Measurements from ENCODE around the gene KISS1.

The KISS1 gene

GRCh38 chr1:204191456-204191855, 4.8 kb downstream of the KISS1 start:
- H3K36me3 ChIP-seq (ENCODE audit: control insufficient read depth in 2 of 2, insufficient read depth in 2 of 2, low read length in 2 of 2), result no peaks in the 10 kb centered on the region
- H3K27me3 ChIP-seq (ENCODE audit: control insufficient read depth in 1 of 2, insufficient read depth in 2 of 2, low read length in 2 of 2), result peaks cover 32 to 46% of the 10 kb centered on the region in 2 donors
- no peak overlapping the region for H3K27ac ChIP-seq (ENCODE audit: low read length)

GRCh38 chr1:204190212-204191211, 5.8 kb downstream of the KISS1 start:
- H3K9me3 ChIP-seq (ENCODE audit: control insufficient read depth in 2 of 2, low read length in 2 of 2), result no peaks in the 10 kb centered on the region
- H3K27ac ChIP-seq (ENCODE audit: low read length), result no peak overlapping the region
- H3K27me3 ChIP-seq (ENCODE audit: control insufficient read depth in 1 of 2, insufficient read depth in 2 of 2, low read length in 2 of 2), result peaks cover 30 to 41% of the 10 kb centered on the region in 2 donors
- H3K9ac ChIP-seq (ENCODE audit: low read length in 2 of 2), result no peak overlapping the region
- no peaks in the 10 kb centered on the region for H3K36me3 ChIP-seq (ENCODE audit: control insufficient read depth in 2 of 2, insufficient read depth in 2 of 2, low read length in 2 of 2)
- no peak overlapping the region for H3K4me3 ChIP-seq (ENCODE audit: low read length in 2 of 2)
- H3K4me1 ChIP-seq (ENCODE audit: control insufficient read depth, insufficient read depth, low read length), result no peaks in the 10 kb centered on the region

More at GRCh38 chr1:204191456-204191855, 4.8 kb downstream of the KISS1 start:
- Histone ChIP-seq H3K9me3 (ENCODE audit: control insufficient read depth in 2 of 2, low read length in 2 of 2) (no peaks in the 10 kb centered on the region), H3K9ac (ENCODE audit: low read length in 2 of 2) (no peak overlapping the region), H3K4me1 (ENCODE audit: control insufficient read depth, insufficient read depth, low read length) (no peaks in the 10 kb centered on the region), H3K4me3 (ENCODE audit: low read length in 2 of 2) (no peak overlapping the region)

DNA sequence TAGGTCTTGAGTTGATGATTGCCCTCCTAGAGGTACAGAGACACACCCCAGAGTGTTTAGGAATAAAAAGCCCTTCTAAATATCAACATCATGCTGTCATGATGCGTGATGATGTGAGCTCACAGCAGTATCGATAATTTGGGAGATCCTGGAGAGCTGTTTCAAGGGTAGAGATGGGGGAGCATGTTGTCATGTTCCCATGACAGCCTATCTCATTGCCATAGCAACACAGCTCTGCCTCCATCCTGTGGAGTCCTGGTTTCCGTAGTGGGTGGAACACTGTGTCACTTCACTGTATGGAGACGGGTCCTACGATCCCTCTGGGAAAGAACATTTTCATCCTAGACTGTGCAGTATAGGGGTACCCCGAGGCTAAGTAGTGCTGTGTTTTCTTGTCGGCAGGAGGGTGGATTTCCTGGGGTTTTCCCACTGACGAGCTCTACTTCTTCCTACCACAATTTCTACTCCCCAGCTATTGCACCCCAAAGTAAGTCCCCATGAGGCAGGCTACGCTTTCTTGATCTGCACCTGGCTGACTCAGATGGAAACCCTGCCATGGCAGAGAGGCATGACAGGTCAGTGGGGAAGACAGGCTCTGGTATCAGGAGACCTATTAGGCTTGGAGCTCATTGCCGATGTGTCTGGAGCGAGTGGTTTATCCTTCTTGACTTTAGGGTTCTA, 7.2 kb downstream of the KISS1 start:
- H3K9ac ChIP-seq (ENCODE audit: low read length in 2 of 2), result no peak overlapping the region
- peaks cover 30 to 37% of the 10 kb centered on the region in 2 donors for H3K27me3 ChIP-seq (ENCODE audit: control insufficient read depth in 1 of 2, insufficient read depth in 2 of 2, low read length in 2 of 2)
- H3K4me1 ChIP-seq (ENCODE audit: control insufficient read depth, insufficient read depth, low read length), result no peaks in the 10 kb centered on the region
- no peak overlapping the region for H3K27ac ChIP-seq (ENCODE audit: low read length)
- no peaks in the 10 kb centered on the region for H3K36me3 ChIP-seq (ENCODE audit: control insufficient read depth in 2 of 2, insufficient read depth in 2 of 2, low read length in 2 of 2)
- no peaks in the 10 kb centered on the region for H3K9me3 ChIP-seq (ENCODE audit: control insufficient read depth in 2 of 2, low read length in 2 of 2)
- no peak overlapping the region for H3K4me3 ChIP-seq (ENCODE audit: low read length in 2 of 2)

- H3K4me1 ChIP-seq (ENCODE audit: control insufficient read depth, insufficient read depth, low read length), result no peaks in the 10 kb centered on the region
- no peak overlapping the region for H3K9ac ChIP-seq (ENCODE audit: low read length in 2 of 2)
- peaks cover 22 to 29% of the 10 kb centered on the region in 2 donors for H3K27me3 ChIP-seq (ENCODE audit: control insufficient read depth in 1 of 2, insufficient read depth in 2 of 2, low read length in 2 of 2)
- no peak overlapping the region for H3K27ac ChIP-seq (ENCODE audit: low read length)
- no peaks in the 10 kb centered on the region for H3K9me3 ChIP-seq (ENCODE audit: control insufficient read depth in 2 of 2, low read length in 2 of 2)
- H3K4me3 ChIP-seq (ENCODE audit: low read length in 2 of 2), result no peak overlapping the region
- H3K36me3 ChIP-seq (ENCODE audit: control insufficient read depth in 2 of 2, insufficient read depth in 2 of 2, low read length in 2 of 2), result no peaks in the 10 kb centered on the region
Measured at GRCh38 chr1:204186597-204186996, 9.7 kb downstream of the KISS1 start.

- Histone ChIP-seq H3K9me3 (ENCODE audit: control insufficient read depth in 2 of 2, low read length in 2 of 2) (no peaks in the 10 kb centered on the region), H3K9ac (ENCODE audit: low read length in 2 of 2) (no peak overlapping the region), H3K27me3 (ENCODE audit: control insufficient read depth in 1 of 2, insufficient read depth in 2 of 2, low read length in 2 of 2) (peaks cover 3 to 13% of the 10 kb centered on the region in 2 donors), H3K27ac (ENCODE audit: low read length) (no peak overlapping the region), H3K4me3 (ENCODE audit: low read length in 2 of 2) (no peak overlapping the region), H3K4me1 (ENCODE audit: control insufficient read depth, insufficient read depth, low read length) (no peaks in the 10 kb centered on the region), H3K36me3 (ENCODE audit: control insufficient read depth in 2 of 2, insufficient read depth in 2 of 2, low read length in 2 of 2) (no peaks in the 10 kb centered on the region)
Measured at GRCh38 chr1:204181116-204181515, 15.2 kb downstream of the KISS1 start.

GRCh38 chr1:204180133-204180532, 16.2 kb downstream of the KISS1 start:
- Histone ChIP-seq H3K27me3 (ENCODE audit: control insufficient read depth in 1 of 2, insufficient read depth in 2 of 2, low read length in 2 of 2) (peaks cover 0 to 14% of the 10 kb centered on the region in 2 donors), H3K27ac (ENCODE audit: low read length) (no peak overlapping the region), H3K9ac (ENCODE audit: low read length in 2 of 2) (no peak overlapping the region), H3K4me3 (ENCODE audit: low read length in 2 of 2) (no peak overlapping the region), H3K4me1 (ENCODE audit: control insufficient read depth, insufficient read depth, low read length) (no peaks in the 10 kb centered on the region), H3K36me3 (ENCODE audit: control insufficient read depth in 2 of 2, insufficient read depth in 2 of 2, low read length in 2 of 2) (no peaks in the 10 kb centered on the region), H3K9me3 (ENCODE audit: control insufficient read depth in 2 of 2, low read length in 2 of 2) (no peaks in the 10 kb centered on the region)

GRCh38 chr1:204178487-204179281, 17.6 kb downstream of the KISS1 start:
- Histone ChIP-seq H3K27ac (ENCODE audit: low read length) (no peak overlapping the region), H3K9me3 (ENCODE audit: control insufficient read depth in 2 of 2, low read length in 2 of 2) (no peaks in the 10 kb centered on the region), H3K27me3 (ENCODE audit: control insufficient read depth in 1 of 2, insufficient read depth in 2 of 2, low read length in 2 of 2) (peaks cover 0 to 16% of the 10 kb centered on the region in 2 donors), H3K36me3 (ENCODE audit: control insufficient read depth in 2 of 2, insufficient read depth in 2 of 2, low read length in 2 of 2) (no peaks in the 10 kb centered on the region), H3K4me3 (ENCODE audit: low read length in 2 of 2) (no peak overlapping the region), H3K9ac (ENCODE audit: low read length in 2 of 2) (no peak overlapping the region), H3K4me1 (ENCODE audit: control insufficient read depth, insufficient read depth, low read length) (no peaks in the 10 kb centered on the region)

DNA sequence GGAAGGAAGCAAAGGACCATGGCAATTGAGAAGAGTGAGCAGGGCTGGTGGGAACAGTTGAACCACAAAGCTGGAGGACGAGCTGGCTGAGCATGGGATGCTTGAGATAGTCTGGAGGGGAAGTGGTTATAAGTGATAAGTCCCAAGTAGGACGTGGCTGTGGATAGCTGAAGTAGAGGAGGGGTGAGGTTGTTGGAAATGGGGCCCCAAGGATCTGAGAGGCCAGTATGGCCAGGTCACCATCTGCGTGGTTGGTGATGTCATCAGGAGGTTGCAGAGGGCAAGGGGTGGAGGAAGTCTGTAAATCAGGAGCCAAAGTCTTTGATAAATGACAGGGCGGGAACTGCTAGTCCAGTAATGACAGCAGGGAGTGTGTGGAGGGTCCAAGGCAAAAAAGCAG, 19.2 kb downstream of the KISS1 start:
- no peak overlapping the region for H3K4me3 ChIP-seq (ENCODE audit: low read length in 2 of 2)
- H3K27me3 ChIP-seq (ENCODE audit: control insufficient read depth in 1 of 2, insufficient read depth in 2 of 2, low read length in 2 of 2), result peaks cover 0 to 16% of the 10 kb centered on the region in 2 donors
- H3K36me3 ChIP-seq (ENCODE audit: control insufficient read depth in 2 of 2, insufficient read depth in 2 of 2, low read length in 2 of 2), result no peaks in the 10 kb centered on the region
- no peak overlapping the region for H3K27ac ChIP-seq (ENCODE audit: low read length)
- no peaks in the 10 kb centered on the region for H3K9me3 ChIP-seq (ENCODE audit: control insufficient read depth in 2 of 2, low read length in 2 of 2)
- no peaks in the 10 kb centered on the region for H3K4me1 ChIP-seq (ENCODE audit: control insufficient read depth, insufficient read depth, low read length)
- no peak overlapping the region for H3K9ac ChIP-seq (ENCODE audit: low read length in 2 of 2)

GRCh38 chr1:204176049-204176448, 20.2 kb downstream of the KISS1 start:
- H3K4me1 ChIP-seq (ENCODE audit: control insufficient read depth, insufficient read depth, low read length), result no peaks in the 10 kb centered on the region
- no peak overlapping the region for H3K27ac ChIP-seq (ENCODE audit: low read length)
- H3K9me3 ChIP-seq (ENCODE audit: control insufficient read depth in 2 of 2, low read length in 2 of 2), result no peaks in the 10 kb centered on the region
- H3K36me3 ChIP-seq (ENCODE audit: control insufficient read depth in 2 of 2, insufficient read depth in 2 of 2, low read length in 2 of 2), result no peaks in the 10 kb centered on the region
- H3K27me3 ChIP-seq (ENCODE audit: control insufficient read depth in 1 of 2, insufficient read depth in 2 of 2, low read length in 2 of 2), result peaks cover 4 to 16% of the 10 kb centered on the region in 2 donors
- H3K9ac ChIP-seq (ENCODE audit: low read length in 2 of 2), result no peak overlapping the region
- H3K4me3 ChIP-seq (ENCODE audit: low read length in 2 of 2), result no peak overlapping the region

DNA sequence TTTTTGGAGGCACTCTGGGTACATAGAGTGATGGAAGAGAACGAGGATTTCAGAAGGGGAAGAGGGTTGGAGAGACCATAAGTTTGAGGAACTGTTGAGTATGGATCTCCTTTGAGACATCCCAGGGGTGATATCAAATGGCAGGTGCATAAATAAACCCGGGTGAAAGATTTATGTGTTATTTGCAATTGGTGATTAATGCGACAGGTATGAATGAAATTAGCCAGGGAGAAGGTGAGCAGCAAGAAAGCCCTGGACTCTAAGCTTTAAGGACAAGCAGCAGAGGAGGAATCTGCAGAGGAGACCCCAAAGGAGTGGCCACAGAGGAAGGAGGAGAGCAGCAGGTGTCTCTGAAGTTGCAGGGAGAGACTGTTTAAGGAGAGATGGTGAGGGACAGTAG, 21.3 kb downstream of the KISS1 start:
- H3K27ac ChIP-seq (ENCODE audit: low read length), result no peak overlapping the region
- H3K9ac ChIP-seq (ENCODE audit: low read length in 2 of 2), result no peak overlapping the region
- no peaks in the 10 kb centered on the region for H3K4me1 ChIP-seq (ENCODE audit: control insufficient read depth, insufficient read depth, low read length)
- peaks cover 4 to 16% of the 10 kb centered on the region in 2 donors for H3K27me3 ChIP-seq (ENCODE audit: control insufficient read depth in 1 of 2, insufficient read depth in 2 of 2, low read length in 2 of 2)
- no peaks in the 10 kb centered on the region for H3K36me3 ChIP-seq (ENCODE audit: control insufficient read depth in 2 of 2, insufficient read depth in 2 of 2, low read length in 2 of 2)
- H3K4me3 ChIP-seq (ENCODE audit: low read length in 2 of 2), result no peak overlapping the region
- H3K9me3 ChIP-seq (ENCODE audit: control insufficient read depth in 2 of 2, low read length in 2 of 2), result peaks cover 0 to 1% of the 10 kb centered on the region in 2 donors
